ENCODE measurements around the gene ABR.

GRCh38 chr17:1173432-1174262, 6.1 kb downstream of the ABR start:
- no peak for TF ChIP-seq CTCF (IDR thresholded peaks at IDR 0.05; ENCODE audit: low read length)
- no peak for TF ChIP-seq EZH2 (optimal IDR thresholded peaks at IDR 0.05; ENCODE audit: low read depth, low read length)
- no peak for TF ChIP-seq EZH2phosphoT487 (IDR thresholded peaks at IDR 0.05; ENCODE audit: low read length)

Data from MM.1S (cell line).